Neuronal stem cell (in vitro differentiated cells): ENCODE data around the gene TWF1.
"Not testable (repeated sequence)": the region's sequence is repeated elsewhere in the genome, so short reads cannot be mapped to it uniquely, and the experiment has no call there.

Experiments
- DNase-seq: peaks from one replicate; pipeline ENCODE4 v3.0.0-alpha.2; 2013; ENCODE audit warnings: low spot score
- H2AFZ ChIP-seq: one replicate; pipeline ENCODE4 v1.6.1; 2013; ENCODE audit warnings: mild to moderate bottlenecking, low read length, inconsistent platforms
- H2AK5ac ChIP-seq: 2 replicates; pipeline ENCODE4 v1.6.1; 2013; ENCODE audit warnings: low read depth, mild to moderate bottlenecking, inconsistent platforms, low read length, moderate library complexity, mixed read lengths
- H2BK120ac ChIP-seq: 2 replicates; pipeline ENCODE4 v1.6.1; 2013; ENCODE audit warnings: low read depth, mild to moderate bottlenecking, inconsistent platforms, low read length, moderate library complexity, mixed read lengths
- H2BK12ac ChIP-seq: one replicate; pipeline ENCODE4 v1.6.1; 2013; ENCODE audit warnings: low read length, inconsistent platforms
- H2BK15ac ChIP-seq: 2 replicates; pipeline ENCODE4 v1.6.1; 2013; ENCODE audit warnings: mild to moderate bottlenecking, low read length, inconsistent platforms, mixed read lengths
- H2BK5ac ChIP-seq: one replicate; pipeline ENCODE4 v1.6.1; 2013; ENCODE audit warnings: inconsistent platforms, mild to moderate bottlenecking, low read length, moderate library complexity
- H3K14ac ChIP-seq: one replicate; pipeline ENCODE4 v1.6.1; 2013; ENCODE audit warnings: low read length, inconsistent platforms
- H3K18ac ChIP-seq: 2 replicates; pipeline ENCODE4 v1.6.1; 2013; ENCODE audit warnings: low read length, inconsistent platforms
- H3K23ac ChIP-seq: 2 replicates; pipeline ENCODE4 v1.6.1; 2013; ENCODE audit warnings: low read depth, mild to moderate bottlenecking, mixed read lengths, low read length, inconsistent platforms; ENCODE audit not compliant: poor library complexity
- H3K27ac ChIP-seq: replicated peaks from 3 replicates; pipeline ENCODE4 v1.5.1; 2013; ENCODE audit warnings: low read length, inconsistent platforms
- H3K27me3 ChIP-seq, 3 experiments: 2 replicates each; pipeline ENCODE4 v1.6.1; 2013; ENCODE audit warnings: low read length in 3 of 3, mild to moderate bottlenecking in 2 of 3, inconsistent platforms in 1 of 3, low read depth in 1 of 3, mixed read lengths in 1 of 3, moderate library complexity in 1 of 3; ENCODE audit not compliant: control insufficient read depth in 3 of 3, insufficient read depth in 3 of 3
- H3K36me3 ChIP-seq, 2 donors: replicated peaks in 1 of 2; 2 replicates each; pipeline ENCODE4 v1.6.1; 2013; ENCODE audit warnings: low read length in 2 of 2; ENCODE audit not compliant: control insufficient read depth in 2 of 2, insufficient read depth in 2 of 2
- H3K4ac ChIP-seq: 2 replicates; pipeline ENCODE4 v1.6.1; 2013; ENCODE audit warnings: inconsistent platforms, mild to moderate bottlenecking, low read length, moderate library complexity
- H3K4me1 ChIP-seq, 2 donors: 1 replicate in 1 of 2; 2 replicates in 1 of 2; pipeline ENCODE4 v1.6.1; 2013; ENCODE audit warnings: low read length in 2 of 2, low read depth in 1 of 2; ENCODE audit not compliant: control insufficient read depth in 2 of 2, insufficient read depth in 1 of 2
- H3K4me2 ChIP-seq: one replicate; pipeline ENCODE4 v1.6.1; 2013; ENCODE audit warnings: mild to moderate bottlenecking, low read length, inconsistent platforms; ENCODE audit not compliant: insufficient read depth, poor library complexity, severe bottlenecking
- H3K4me3 ChIP-seq, 2 donors: 2 replicates each; pipeline ENCODE4 v1.5.1; 2013; ENCODE audit warnings: low read length in 2 of 2, mild to moderate bottlenecking in 2 of 2, inconsistent platforms in 1 of 2, moderate library complexity in 1 of 2
- H3K79me1 ChIP-seq: one replicate; pipeline ENCODE4 v1.6.1; 2013; ENCODE audit warnings: low read depth, mild to moderate bottlenecking, inconsistent platforms, low read length, moderate library complexity
- H3K9ac ChIP-seq: one replicate; pipeline ENCODE4 v1.6.1; 2013; ENCODE audit warnings: mild to moderate bottlenecking, low read depth, low read length, inconsistent platforms; ENCODE audit not compliant: poor library complexity
- H3K9me3 ChIP-seq, 2 donors: replicated peaks in 1 of 2; 2 replicates each; pipeline versions ENCODE3 to v1.6.1; 2013; ENCODE audit warnings: low read length in 2 of 2, mild to moderate bottlenecking in 2 of 2, inconsistent platforms in 1 of 2, low read depth in 1 of 2, mixed read lengths in 1 of 2, moderate library complexity in 1 of 2; ENCODE audit not compliant: control insufficient read depth in 2 of 2, insufficient read depth in 1 of 2
- H4K8ac ChIP-seq: one replicate; pipeline ENCODE4 v1.6.1; 2013; ENCODE audit warnings: low read depth, mild to moderate bottlenecking, inconsistent platforms, low read length, moderate library complexity
- H4K91ac ChIP-seq: one replicate; pipeline ENCODE4 v1.6.1; 2013; ENCODE audit warnings: low read length, low read depth, mild to moderate bottlenecking, inconsistent platforms; ENCODE audit not compliant: poor library complexity
- WGBS, 2 donors: extraction: QIAGEN DNeasy Blood & Tissue Kit; methylation state at CpG; one replicate each; pipeline ENCODE4 v1.1.7; 2013; ENCODE audit warnings: missing lambda C conversion rate in 2 of 2, mixed read lengths in 1 of 2; ENCODE audit not compliant: insufficient read length in 2 of 2, insufficient replicate concordance in 1 of 2; ENCODE audit errors: extremely low coverage in 2 of 2; 5-methylcytosine and 5-hydroxymethylcytosine counted together

Gene TWF1

GRCh38 chr12:43751360-43751759 lies 54.8 kb downstream of the TWF1 start:
- H2BK12ac ChIP-seq, H3K23ac ChIP-seq, H3K4me3 ChIP-seq, H3K36me3 ChIP-seq, H4K91ac ChIP-seq, H3K79me1 ChIP-seq, H3K18ac ChIP-seq, DNase-seq, H3K4me1 ChIP-seq, H3K9ac ChIP-seq, H2BK15ac ChIP-seq, H3K27me3 ChIP-seq, H4K8ac ChIP-seq, H3K14ac ChIP-seq, H2AK5ac ChIP-seq, H3K4me2 ChIP-seq, H3K27ac ChIP-seq, H2BK120ac ChIP-seq, H2BK5ac ChIP-seq, H3K4ac ChIP-seq, H3K9me3 ChIP-seq, H2AFZ ChIP-seq: not testable (repeated sequence)
- no CpG with 5 or more reads among the region's 6 CpGs for WGBS, 2 donors

DNA sequence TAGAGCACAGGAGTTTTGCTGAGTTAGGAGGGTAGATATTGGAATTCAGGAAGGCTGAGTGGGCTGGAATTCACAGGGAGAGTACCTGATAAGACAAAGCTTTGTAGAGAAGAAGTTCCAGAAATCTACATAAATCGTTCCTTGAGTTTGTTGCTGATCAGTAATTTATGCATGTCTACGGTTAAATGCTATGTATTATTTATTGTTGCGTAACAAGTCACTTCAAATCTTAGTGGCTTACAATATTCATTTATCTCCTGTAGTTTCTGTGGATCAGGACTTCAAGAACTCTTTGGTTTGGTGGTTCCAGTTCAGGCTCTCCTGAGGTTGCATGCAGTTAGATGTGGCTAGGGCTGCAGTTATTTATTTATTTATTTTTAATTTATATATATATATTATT lies 55.3 kb downstream of the TWF1 start:
- Histone ChIP-seq H3K27me3 (peaks cover 0 to 4% (median 0%) of the 10 kb centered on the region in 3 experiments), H3K9ac (no peak overlapping the region), H3K4me2 (no peak overlapping the region), H3K4ac (no peak overlapping the region), H2BK15ac (no peak overlapping the region), H2BK120ac (no peak overlapping the region), H3K23ac (no peak overlapping the region), H2AFZ (no peak overlapping the region), H2BK12ac (no peak overlapping the region), H3K4me3 (no peak overlapping the region), H4K8ac (no peak overlapping the region), H4K91ac (no peak overlapping the region), H3K18ac (no peak overlapping the region), H3K36me3 (peaks cover 0 to 3% of the 10 kb centered on the region in 2 donors), H3K9me3 (no peaks in the 10 kb centered on the region), H3K27ac (no peak overlapping the region), H2AK5ac (no peak overlapping the region), H3K79me1 (no peaks in the 10 kb centered on the region), H2BK5ac (no peak overlapping the region), H3K14ac (no peak overlapping the region), H3K4me1 (no peaks in the 10 kb centered on the region)
- DNase-seq = no peak
- no CpG with 5 or more reads among the region's 3 CpGs for WGBS, 2 donors

DNA sequence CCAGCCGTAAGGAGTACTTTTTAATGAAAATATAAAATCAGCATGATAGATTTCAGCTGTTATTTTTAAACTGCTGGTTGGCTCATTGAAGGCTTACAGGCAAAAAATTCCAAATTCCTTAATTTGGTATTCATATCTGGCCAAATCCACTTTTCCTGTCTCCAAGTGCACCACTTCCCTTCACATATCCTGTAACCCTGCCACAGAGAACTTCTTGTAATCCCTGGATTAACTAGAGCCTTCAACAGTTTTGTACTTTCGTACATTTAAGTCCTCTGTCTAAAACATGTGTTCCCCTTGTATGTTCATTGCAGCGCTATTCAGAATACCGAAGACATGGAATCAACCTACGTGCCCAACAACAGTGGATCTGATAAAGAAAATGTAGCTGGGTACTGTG lies 57.1 kb downstream of the TWF1 start:
- Histone ChIP-seq H3K4me3 (no peak overlapping the region), H3K27ac (no peak overlapping the region), H3K9me3 (no peaks in the 10 kb centered on the region), H2AK5ac (no peak overlapping the region), H2BK5ac (no peak overlapping the region), H2BK120ac (no peak overlapping the region), H3K4ac (no peak overlapping the region), H4K91ac (no peak overlapping the region), H3K14ac (no peak overlapping the region), H2BK15ac (no peak overlapping the region), H3K27me3 (peaks cover 0 to 2% (median 0%) of the 10 kb centered on the region in 3 experiments), H3K36me3 (peaks cover 0 to 6% of the 10 kb centered on the region in 2 donors), H4K8ac (no peak overlapping the region), H3K4me2 (no peak overlapping the region), H3K18ac (no peak overlapping the region), H3K4me1 (no peaks in the 10 kb centered on the region), H3K23ac (no peak overlapping the region), H2BK12ac (no peak overlapping the region), H3K9ac (no peak overlapping the region), H2AFZ (no peak overlapping the region), H3K79me1 (no peaks in the 10 kb centered on the region)
- no CpG with 5 or more reads among the region's 5 CpGs for WGBS, 2 donors
- no peak for DNase-seq

DNA sequence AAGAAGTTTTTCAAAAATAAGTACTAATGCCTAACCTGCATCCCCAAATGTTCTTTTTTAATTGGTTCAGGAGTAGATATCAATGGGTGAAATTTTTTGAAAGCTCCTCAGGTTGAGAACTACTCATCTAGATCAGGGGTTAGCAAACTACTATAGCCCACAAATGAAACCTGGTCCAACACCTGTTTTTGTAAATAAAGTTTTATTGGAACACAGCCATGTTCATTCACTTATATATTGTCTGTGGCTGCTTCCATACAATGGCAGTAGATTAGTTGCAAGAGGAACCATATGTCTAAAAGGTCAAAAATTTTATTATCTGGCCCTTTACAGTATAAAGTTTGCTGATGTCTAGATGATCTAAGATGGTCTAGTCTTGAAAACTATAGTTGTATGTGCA lies 61.3 kb downstream of the TWF1 start:
- H3K4ac ChIP-seq = no peak overlapping the region
- no peak overlapping the region for H2BK5ac ChIP-seq
- no peak overlapping the region for H3K27ac ChIP-seq
- no peak overlapping the region for H3K14ac ChIP-seq
- H4K8ac ChIP-seq = no peak overlapping the region
- no peaks in the 10 kb centered on the region for H3K79me1 ChIP-seq
- no peak overlapping the region for H3K4me2 ChIP-seq
- no peak for DNase-seq
- H3K4me1 ChIP-seq = no peaks in the 10 kb centered on the region
- H3K9me3 ChIP-seq = no peaks in the 10 kb centered on the region
- no peak overlapping the region for H2BK120ac ChIP-seq
- no peak overlapping the region for H3K4me3 ChIP-seq
- H3K9ac ChIP-seq = no peak overlapping the region
- no peak overlapping the region for H2AFZ ChIP-seq
- peaks cover 0 to 2% (median 0%) of the 10 kb centered on the region in 3 experiments for H3K27me3 ChIP-seq
- H3K23ac ChIP-seq = no peak overlapping the region
- no peak overlapping the region for H4K91ac ChIP-seq
- no peak overlapping the region for H2BK15ac ChIP-seq
- H3K36me3 ChIP-seq = peaks cover 0 to 3% of the 10 kb centered on the region in 2 donors
- H3K18ac ChIP-seq = no peak overlapping the region
- no peak overlapping the region for H2AK5ac ChIP-seq
- H2BK12ac ChIP-seq = no peak overlapping the region
